H1 (cell line): Measurements from ENCODE around the gene GNG4. TPM values are rescaled to one million over a fixed set of nuclear protein-coding genes. Genes with fewer than 3 reads are reported as not detected.

Source experiments
- CTCF ChIA-PET: fragments of 300-600 bp; sonication (Branson Sonifier 250); formaldehyde crosslinking; loops from one replicate; lab custom pipeline; 2021; ENCODE audit not compliant: partially characterized antibody; lab: Charles Lee
- POLR2A ChIA-PET: fragments of 300-600 bp; sonication (Branson Sonifier 250); formaldehyde crosslinking; loops from one replicate; lab custom pipeline; 2021; ENCODE audit warnings: inconsistent platforms; ENCODE audit not compliant: partially characterized antibody; lab: Charles Lee
- DNase-seq, 2 experiments: peaks; one replicate each; pipeline versions ENCODE4 v3.0.0 to v3.0.0-alpha.2; 2010 to 2022; ENCODE audit warnings: low spot score in 2 of 2, low read depth in 1 of 2, mixed read lengths in 1 of 2
- FAIRE-seq: peaks from 2 replicates; lab custom pipeline; 2011; peaks lifted over from hg19 to GRCh38; lab: Jason Lieb, UNC
- H2AFZ ChIP-seq: 2 replicates; pipeline ENCODE4 v1.8.1; 2012; ENCODE audit warnings: low read length, inconsistent platforms
- H2AK5ac ChIP-seq: 2 replicates; pipeline ENCODE4 v1.6.1; 2013; ENCODE audit warnings: low read depth, low read length
- H2BK120ac ChIP-seq: replicated peaks from 2 replicates; pipeline ENCODE3; 2013; ENCODE audit warnings: low read depth, low read length, inconsistent platforms
- H2BK12ac ChIP-seq: 2 replicates; pipeline ENCODE4 v1.6.1; 2013; ENCODE audit warnings: low read depth, low read length
- H2BK15ac ChIP-seq: 2 replicates; pipeline ENCODE4 v1.6.1; 2013; ENCODE audit warnings: low read length
- H2BK20ac ChIP-seq: 2 replicates; pipeline ENCODE4 v1.6.1; 2013; ENCODE audit warnings: low read length
- H2BK5ac ChIP-seq: 2 replicates; pipeline ENCODE4 v1.6.1; 2013; ENCODE audit warnings: low read depth, low read length
- H3K14ac ChIP-seq: 2 replicates; pipeline ENCODE4 v1.6.1; 2013; ENCODE audit warnings: inconsistent platforms; ENCODE audit not compliant: insufficient read length
- H3K18ac ChIP-seq: 2 replicates; pipeline ENCODE4 v1.6.1; 2013; ENCODE audit warnings: low read length; ENCODE audit errors: extremely low read depth
- H3K23ac ChIP-seq: 2 replicates; pipeline ENCODE4 v1.6.1; 2013; ENCODE audit warnings: inconsistent platforms; ENCODE audit not compliant: insufficient read length
- H3K23me2 ChIP-seq: 2 replicates; pipeline ENCODE4 v1.6.1; 2013; ENCODE audit warnings: low read depth, low read length
- H3K27ac ChIP-seq: 2 replicates; pipeline ENCODE4 v1.6.1; 2011; ENCODE audit warnings: low read depth, low read length, inconsistent platforms
- H3K27me3 ChIP-seq, 4 experiments: replicated peaks in 1 of 4; 1 replicate in 1 of 4; 2 replicates in 3 of 4; pipeline versions ENCODE4 v1.6.1 to v1.8.1; 2011 to 2013; ENCODE audit warnings: low read length in 3 of 4, mild to moderate bottlenecking in 3 of 4, inconsistent platforms in 2 of 4, mixed read lengths in 2 of 4, moderate library complexity in 1 of 4; ENCODE audit not compliant: control insufficient read depth in 3 of 4, insufficient read depth in 3 of 4; ENCODE audit errors: extremely low read depth in 1 of 4
- H3K36me3 ChIP-seq, 4 experiments: 2 replicates each; pipeline versions ENCODE4 v1.6.1 to v1.8.1; 2011 to 2013; ENCODE audit warnings: mild to moderate bottlenecking in 4 of 4, low read length in 3 of 4, moderate library complexity in 2 of 4, control low read depth in 1 of 4, inconsistent platforms in 1 of 4; ENCODE audit not compliant: insufficient read depth in 4 of 4, control insufficient read depth in 2 of 4
- H3K4ac ChIP-seq: replicated peaks from 2 replicates; pipeline ENCODE3; 2013; ENCODE audit warnings: low read length, low read depth, mixed read lengths, inconsistent platforms; ENCODE audit not compliant: insufficient read length
- H3K4me1 ChIP-seq, 4 experiments: replicated peaks in 1 of 4; 1 replicate in 1 of 4; 2 replicates in 3 of 4; pipeline versions ENCODE4 v1.6.1 to v1.8.1; 2011 to 2013; ENCODE audit warnings: low read length in 3 of 4, inconsistent platforms in 2 of 4, mixed read lengths in 1 of 4; ENCODE audit not compliant: insufficient read depth in 4 of 4, control insufficient read depth in 3 of 4
- H3K4me2 ChIP-seq, 2 experiments: 2 replicates each; pipeline versions ENCODE4 v1.6.1 to v1.8.1; 2011 to 2013; ENCODE audit warnings: low read depth in 2 of 2, low read length in 2 of 2, control low read depth in 1 of 2, inconsistent platforms in 1 of 2, mild to moderate bottlenecking in 1 of 2; ENCODE audit not compliant: insufficient read depth in 1 of 2
- H3K4me3 ChIP-seq, 4 experiments: fragments of 200-600, 300-600 bp in 1 of 4; sonication (generic), shearing (Covaris generic), sonication (Bioruptor Twin) in 1 of 4; 2 replicates each; pipeline versions ENCODE4 v1.5.1 to v1.8.1; 2011 to 2016; ENCODE audit warnings: low read length in 4 of 4, low read depth in 3 of 4, control low read depth in 2 of 4, inconsistent platforms in 2 of 4, mild to moderate bottlenecking in 2 of 4, mixed read lengths in 1 of 4, moderate library complexity in 1 of 4; ENCODE audit not compliant: insufficient read depth in 2 of 4; ENCODE audit errors: extremely low read depth in 1 of 4
- H3K56ac ChIP-seq: replicated peaks from 2 replicates; pipeline ENCODE3; 2013; ENCODE audit warnings: low read depth, mild to moderate bottlenecking, mixed read lengths, low read length, inconsistent platforms; ENCODE audit not compliant: insufficient read length
- H3K79me1 ChIP-seq: 2 replicates; pipeline ENCODE4 v1.6.1; 2013; ENCODE audit warnings: low read depth, low read length, control low read depth
- H3K79me2 ChIP-seq, 2 experiments: 2 replicates each; pipeline versions ENCODE4 v1.6.1 to v1.8.1; 2012 to 2013; ENCODE audit warnings: low read length in 2 of 2, mild to moderate bottlenecking in 2 of 2, inconsistent platforms in 1 of 2; ENCODE audit not compliant: insufficient read depth in 2 of 2, control insufficient read depth in 1 of 2
- H3K9ac ChIP-seq, 4 experiments: replicated peaks in 1 of 4; 1 replicate in 1 of 4; 2 replicates in 3 of 4; pipeline versions ENCODE4 v1.6.1 to v1.8.1; 2011 to 2013; ENCODE audit warnings: low read depth in 3 of 4, low read length in 3 of 4, control low read depth in 2 of 4, mild to moderate bottlenecking in 2 of 4, moderate library complexity in 2 of 4, inconsistent platforms in 1 of 4; ENCODE audit errors: extremely low read depth in 1 of 4
- H3K9me3 ChIP-seq, 2 experiments: 2 replicates each; pipeline versions ENCODE4 v1.6.1 to v1.8.1; 2012 to 2013; ENCODE audit warnings: mild to moderate bottlenecking in 2 of 2, moderate library complexity in 2 of 2, control low read depth in 1 of 2, inconsistent platforms in 1 of 2, low read depth in 1 of 2, low read length in 1 of 2, mixed read lengths in 1 of 2; ENCODE audit not compliant: insufficient read depth in 2 of 2
- H4K20me1 ChIP-seq, 2 experiments: replicated peaks in 1 of 2; 2 replicates each; pipeline versions ENCODE3 to v1.8.1; 2011 to 2013; ENCODE audit warnings: inconsistent platforms in 2 of 2, low read length in 2 of 2, mild to moderate bottlenecking in 1 of 2; ENCODE audit not compliant: insufficient read depth in 2 of 2, control insufficient read depth in 1 of 2
- H4K5ac ChIP-seq: 2 replicates; pipeline ENCODE4 v1.6.1; 2013; ENCODE audit warnings: low read length, low read depth, mixed read lengths, inconsistent platforms; ENCODE audit not compliant: insufficient read length
- H4K8ac ChIP-seq: 2 replicates; pipeline ENCODE4 v1.8.0; 2013; ENCODE audit warnings: mild to moderate bottlenecking, moderate library complexity, low read length, inconsistent platforms; ENCODE audit not compliant: insufficient read depth; ENCODE audit errors: extremely low read depth
- H4K91ac ChIP-seq: replicated peaks from 2 replicates; pipeline ENCODE3; 2013; ENCODE audit warnings: low read length, mixed read lengths, inconsistent platforms; ENCODE audit not compliant: insufficient read length
- BACH1 ChIP-seq: IDR thresholded peaks from 2 replicates; pipeline ENCODE4 v1.6.1; 2012; ENCODE audit warnings: low read length, improper control_type of control experiment
- CHD2 ChIP-seq: IDR thresholded peaks from 2 replicates; pipeline ENCODE4 v1.6.1; 2012; ENCODE audit warnings: low read length, improper control_type of control experiment
- CREB1 ChIP-seq: IDR thresholded peaks from 2 replicates; pipeline ENCODE4 v1.6.1; 2012; ENCODE audit warnings: inconsistent platforms
- KDM1A ChIP-seq: fragments of 200-600, 300-600 bp; sonication (generic); IDR thresholded peaks from 2 replicates; pipeline ENCODE4 v1.7.1; 2016; ENCODE audit warnings: mild to moderate bottlenecking, low read length, borderline replicate concordance
- POLR2AphosphoS5 ChIP-seq: IDR thresholded peaks from 2 replicates; pipeline ENCODE4 v1.6.1; 2011; ENCODE audit warnings: low read depth, low read length
- RNF2 ChIP-seq: fragments of 200-900, 300-1000 bp; sonication (generic); IDR thresholded peaks from 2 replicates; pipeline ENCODE4 v1.7.1; 2016; ENCODE audit warnings: borderline replicate concordance, low read depth, mild to moderate bottlenecking, antibody characterized with exemption, low read length; ENCODE audit not compliant: poor library complexity, severe bottlenecking; ENCODE audit errors: missing control alignments
- SIX5 ChIP-seq: IDR thresholded peaks from 2 replicates; pipeline ENCODE4 v1.6.1; 2011; ENCODE audit warnings: mild to moderate bottlenecking, low read depth, low read length
- SP4 ChIP-seq: IDR thresholded peaks from 2 replicates; pipeline ENCODE4 v1.6.1; 2012; ENCODE audit warnings: low read length, inconsistent platforms
- USF2 ChIP-seq: IDR thresholded peaks from 2 replicates; pipeline ENCODE4 v1.6.1; 2011; ENCODE audit warnings: low read length, improper control_type of control experiment
- WGBS, 2 experiments: shearing (Covaris generic) in 1 of 2; methylation state at CpG; one replicate each; pipeline versions ENCODE4 v1.1.6 to v1.1.7; 2013 to 2015; ENCODE audit warnings: low lambda C conversion rate in 2 of 2, mixed read lengths in 2 of 2, inconsistent platforms in 1 of 2, low coverage in 1 of 2, missing lambda C conversion rate in 1 of 2; ENCODE audit not compliant: insufficient replicate concordance in 2 of 2, insufficient coverage in 1 of 2, insufficient read length in 1 of 2; ENCODE audit errors: extremely low coverage in 1 of 2, missing lambda C conversion rate in 1 of 2; 5-methylcytosine and 5-hydroxymethylcytosine counted together
- polyA plus RNA-seq, 7 experiments: library from polyadenylated mRNA; depleted of rRNA in 3 of 7; stranded (reverse) in 5 of 7; unstranded in 2 of 7; fragments of >200 nt in 5 of 7; fragments of 200-250 nt in 2 of 7; gene quantifications; 1 replicate in 5 of 7; 2 replicates in 1 of 7; 4 replicates in 1 of 7; pipeline versions ENCODE4 v1.2.1 to v1.2.3, GENCODE V29; 2011 to 2013; ENCODE audit warnings: missing spikeins in 2 of 7, mixed read lengths in 2 of 7
- total RNA-seq: library from RNA; stranded (reverse); fragmentation: NEBNext Ultra II Directional; extraction: Animal tissue kit (Norgen Biotek cat#: 25700); gene quantifications from 2 replicates; pipeline ENCODE4 v1.2.1, GENCODE V29; 2021

The GNG4 gene
- total and polyA plus RNA-seq, 2 of the 8 experiments (the other 6 are each of a cell fraction or from before 2014, with no cell fraction given), result 95.5 to 96.8 TPM

- no peak overlapping the region for H4K91ac ChIP-seq
- H2BK15ac ChIP-seq, result no peak overlapping the region
- H3K18ac ChIP-seq, result no peak overlapping the region
- H4K5ac ChIP-seq, result no peak overlapping the region
- ChIA-PET CTCF (interaction anchor here (0.6 to 2.5 kb wide), 7 partner anchors 11 to 129 kb away, joined by 3 to 7 read pairs (median 5); partner anchors contain the start of gene B3GALNT2), POLR2A (no interaction called here)
- H3K23me2 ChIP-seq, result no peaks in the 10 kb centered on the region
- H4K8ac ChIP-seq, result no peak overlapping the region
- H2BK120ac ChIP-seq, result no peak overlapping the region
- no peak overlapping the region for H3K56ac ChIP-seq
- H3K4ac ChIP-seq, result no peak overlapping the region
- H2BK12ac ChIP-seq, result no peak overlapping the region
- peaks cover 0 to 2% (median 0%) of the 10 kb centered on the region in 4 experiments; a peak in 1 of 7 replicates for H3K4me1 ChIP-seq
- H3K79me1 ChIP-seq, result no peaks in the 10 kb centered on the region; the same call in 1 of the 2 replicates
- H3K23ac ChIP-seq, result no peak overlapping the region
- 92% methylated on average over 1 of the region's 1 CpG; no CpG with 5 or more reads in 1 of the 2 experiments for WGBS, 2 experiments
- no peak overlapping the region for H3K27ac ChIP-seq
- H2BK5ac ChIP-seq, result no peak overlapping the region
- H3K36me3 ChIP-seq, result no peaks in the 10 kb centered on the region
- H3K4me2 ChIP-seq, result no peak overlapping the region
- no peak overlapping the region for H2AK5ac ChIP-seq
- H4K20me1 ChIP-seq, result peaks cover 0 to 5% of the 10 kb centered on the region in 2 experiments
- H3K9me3 ChIP-seq, result no peaks in the 10 kb centered on the region
- H3K27me3 ChIP-seq, result no peaks in the 10 kb centered on the region
- DNase-seq (no peak), FAIRE-seq (no peak)
- no peaks in the 10 kb centered on the region for H3K79me2 ChIP-seq
- no peak overlapping the region for H2AFZ ChIP-seq
- no peak overlapping the region for H3K9ac ChIP-seq
- H2BK20ac ChIP-seq, result no peak overlapping the region
- no peak overlapping the region for H3K14ac ChIP-seq
- H3K4me3 ChIP-seq, result no peak overlapping the region
- no peak for TF ChIP-seq SP4
- no peak for TF ChIP-seq POLR2AphosphoS5
- TF ChIP-seq KDM1A, result no peak
- TF ChIP-seq CREB1, result no peak
- TF ChIP-seq SIX5, result no peak
- no peak for TF ChIP-seq USF2
- no peak for TF ChIP-seq CHD2
- TF ChIP-seq BACH1, result no peak
- no peak for TF ChIP-seq RNF2
These were observed 86.0 kb downstream of the GNG4 start for GRCh38 chr1:235563513-235564061.
